HL-60/S4 treated with retinoic acid at 250 ng/mL for 4 days and 3 days (cell line): ENCODE measurements around the gene KBTBD12.
"Not testable (repeated sequence)": the region's sequence is repeated elsewhere in the genome, so short reads cannot be mapped to it uniquely, and the experiment has no call there.

ENCODE experiments used
- in situ Hi-C: fragments of 300-500 bp; cut with MboI; formaldehyde crosslinking; loops from 2 replicates; pipeline ENCODE4 v1.7.0; 2022; ENCODE audit warnings: low sequenced_read_pairs

The KBTBD12 gene

DNA sequence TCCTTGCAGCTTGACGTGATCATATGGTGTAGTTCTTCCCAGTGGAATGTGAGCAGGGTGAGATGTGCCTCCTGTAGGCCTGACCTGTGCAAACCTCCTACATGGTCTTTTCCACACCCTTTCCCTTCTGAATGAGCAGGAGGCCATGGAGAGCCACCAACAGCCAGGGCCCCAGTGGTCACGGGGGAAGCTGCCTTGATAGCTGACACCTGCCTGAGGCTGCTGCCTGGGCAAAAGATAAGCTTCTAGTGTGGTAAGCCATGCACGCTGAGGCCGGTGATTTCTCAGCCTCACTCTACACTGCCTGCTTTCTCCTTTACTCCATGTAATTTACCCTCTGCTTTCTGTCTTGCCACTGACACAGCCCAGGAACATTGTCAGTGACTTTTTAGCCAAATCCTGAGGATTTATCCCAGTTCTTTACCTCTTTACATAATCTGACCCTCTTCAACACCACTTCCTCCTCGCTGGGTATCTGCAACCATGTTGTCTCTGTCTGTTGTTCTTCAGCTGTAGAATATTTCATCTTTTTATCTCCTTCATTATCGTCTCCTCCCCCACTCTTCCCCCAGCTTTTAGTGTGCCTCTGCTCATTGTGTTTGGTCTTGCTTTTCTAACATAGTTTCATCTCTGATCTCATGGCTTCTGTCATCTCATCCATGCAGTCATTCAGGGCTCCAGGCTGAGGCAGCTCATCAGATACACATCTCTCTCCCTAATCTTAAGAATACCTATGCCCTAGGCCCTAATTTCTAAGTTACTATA, 11.2 kb upstream of the KBTBD12 start:
- in situ Hi-C loops, result no loop called here

- in situ Hi-C loops, result no loop called here
These were observed 9.5 kb upstream of the KBTBD12 start for GRCh38 chr3:127905556-127905955.

DNA sequence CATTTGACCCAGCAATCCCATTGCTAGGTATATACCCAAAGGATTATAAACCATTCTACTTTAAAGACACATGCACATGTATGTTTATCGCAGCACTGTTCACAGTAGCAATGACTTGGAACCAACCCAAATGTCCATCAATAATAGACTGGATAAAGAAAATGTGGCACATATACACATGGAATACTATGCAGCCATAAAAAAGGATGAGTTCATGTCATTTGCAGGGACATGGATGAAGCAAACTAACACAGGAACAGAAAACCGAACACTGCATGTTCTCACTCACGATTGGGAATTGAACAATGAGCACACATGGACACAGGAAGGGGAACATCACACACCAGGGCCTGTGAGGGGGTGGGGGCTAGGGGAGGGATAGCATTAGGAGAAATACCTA, 8.4 kb upstream of the KBTBD12 start:
- in situ Hi-C loops, result not testable (repeated sequence)

DNA sequence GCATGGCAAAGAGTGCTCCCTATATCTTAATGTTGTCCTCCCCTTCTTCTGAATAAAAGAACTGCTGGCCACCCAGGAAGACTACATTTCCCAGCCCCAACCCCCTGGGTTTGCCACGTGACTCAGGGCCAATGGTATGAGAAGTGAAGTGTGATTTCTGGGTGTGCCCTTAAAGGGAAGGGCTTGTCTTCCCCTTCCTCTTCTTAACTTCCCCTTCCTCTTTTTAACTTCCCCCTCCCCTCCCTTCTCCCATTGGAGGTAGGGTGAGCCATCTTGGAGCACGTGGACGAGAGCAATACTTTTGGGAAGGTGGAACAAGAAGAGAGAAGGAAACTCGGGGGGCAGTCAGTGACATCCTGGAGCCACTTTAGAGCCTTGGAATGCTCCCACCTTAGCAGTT, 6.8 kb upstream of the KBTBD12 start:
- in situ Hi-C loops, result no loop called here

DNA sequence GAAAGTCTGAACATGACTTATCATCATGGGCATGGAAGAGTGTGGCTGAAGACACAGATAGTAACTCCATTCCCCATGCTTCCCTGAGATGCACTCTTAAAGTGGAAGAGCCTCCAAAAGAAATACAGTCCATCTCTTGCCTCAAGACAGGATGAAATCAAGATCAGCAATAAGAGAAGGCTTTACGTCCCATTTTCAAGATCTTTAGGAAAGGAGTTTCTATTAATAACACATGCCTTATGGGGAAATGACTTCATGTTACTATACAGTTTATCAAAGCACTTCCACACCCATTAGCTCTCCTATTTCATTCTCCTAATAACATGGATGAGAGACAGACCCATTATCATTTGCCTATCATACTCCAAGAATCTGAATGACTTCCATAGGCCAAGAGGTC, 6.1 kb upstream of the KBTBD12 start:
- in situ Hi-C loops, result no loop called here

DNA sequence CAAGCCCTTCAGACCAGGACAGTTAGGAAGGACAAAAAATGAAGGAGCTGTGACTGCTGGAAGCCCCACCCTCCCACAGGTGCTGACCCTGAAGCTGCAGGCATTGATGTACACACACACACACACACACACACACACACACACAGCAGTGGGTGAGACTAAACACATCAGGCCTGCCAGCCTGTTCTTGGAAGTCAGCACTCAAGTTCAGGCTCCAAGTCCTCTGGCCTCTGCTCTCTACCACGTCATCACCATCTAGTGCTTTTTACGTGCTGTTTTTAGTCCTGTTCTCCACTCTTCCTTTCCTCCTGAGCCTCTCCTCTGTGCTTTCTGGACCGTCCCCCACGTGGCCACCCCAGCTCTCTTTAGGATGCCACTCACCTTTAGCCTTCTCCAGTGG, 5.4 kb upstream of the KBTBD12 start:
- in situ Hi-C loops, result no loop called here

DNA sequence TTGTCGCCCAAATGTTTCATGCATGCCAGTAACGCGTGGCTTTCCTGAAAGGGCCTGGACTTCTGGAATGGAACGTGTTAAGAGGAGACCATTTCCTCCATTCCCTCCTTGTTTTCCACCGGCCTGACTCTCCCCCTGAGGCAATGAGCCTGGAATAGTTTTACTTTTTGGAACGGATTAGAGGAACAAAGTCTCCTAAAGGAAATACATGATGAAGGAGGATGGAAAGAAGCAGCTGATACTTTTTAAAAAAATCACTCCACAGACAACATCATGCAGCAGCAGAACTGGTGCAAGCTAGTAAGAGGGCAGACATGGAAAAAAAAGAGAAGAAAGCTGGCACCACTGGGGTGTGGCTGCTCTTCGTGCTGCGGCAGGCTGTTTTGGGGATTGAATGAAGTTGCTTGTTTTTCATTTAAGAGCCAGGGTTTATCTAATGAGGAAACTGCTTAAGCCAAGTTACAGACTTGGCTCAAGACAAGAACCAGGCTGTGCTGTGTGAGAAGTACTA, 3.6 kb upstream of the KBTBD12 start:
- in situ Hi-C loops, result no loop called here

DNA sequence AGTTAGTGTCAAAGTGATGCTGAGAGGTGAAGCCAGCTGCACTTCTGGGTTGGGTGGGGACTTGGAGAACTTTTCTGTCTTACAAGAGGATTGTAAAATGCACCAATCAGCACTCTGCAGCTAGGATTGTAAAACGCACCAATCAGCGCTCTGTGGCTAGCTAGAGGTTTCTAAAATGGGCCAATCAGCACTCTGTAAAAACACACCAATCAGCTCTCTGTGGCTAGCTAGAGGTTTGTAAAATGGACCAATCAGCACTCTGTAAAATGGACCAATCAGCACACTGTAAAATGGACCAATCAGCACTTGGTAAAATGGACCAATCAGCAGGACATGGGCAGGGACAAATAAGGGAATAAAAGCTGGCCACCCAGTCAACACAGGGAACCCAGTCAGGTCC, 1.2 kb upstream of the KBTBD12 start:
- in situ Hi-C loops, result not testable (repeated sequence)

GRCh38 chr3:127914584-127914983, 448 bp upstream of the KBTBD12 start:
- in situ Hi-C loops, result no loop called here

GRCh38 chr3:127915937-127916493, 983 bp downstream of the KBTBD12 start:
- in situ Hi-C loops, result no loop called here

DNA sequence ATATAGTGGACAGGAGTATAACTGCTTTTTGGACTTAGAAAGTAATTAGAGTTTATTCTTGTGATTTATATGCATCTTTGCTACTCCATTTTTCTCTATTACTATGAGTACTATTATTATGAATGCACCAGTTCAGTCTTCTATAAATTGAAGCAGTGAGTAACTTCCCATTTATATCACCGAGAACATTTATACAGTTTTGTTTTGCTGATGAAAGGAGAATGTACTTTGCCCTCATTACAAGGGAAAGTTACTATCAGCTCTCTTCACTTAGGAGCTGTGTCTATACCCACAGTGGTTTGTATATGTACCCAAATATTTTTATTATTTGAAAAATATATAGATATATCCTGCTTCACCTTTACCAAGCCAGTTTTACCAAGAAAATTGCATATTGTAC, 5.7 kb downstream of the KBTBD12 start:
- in situ Hi-C loops, result no loop called here

DNA sequence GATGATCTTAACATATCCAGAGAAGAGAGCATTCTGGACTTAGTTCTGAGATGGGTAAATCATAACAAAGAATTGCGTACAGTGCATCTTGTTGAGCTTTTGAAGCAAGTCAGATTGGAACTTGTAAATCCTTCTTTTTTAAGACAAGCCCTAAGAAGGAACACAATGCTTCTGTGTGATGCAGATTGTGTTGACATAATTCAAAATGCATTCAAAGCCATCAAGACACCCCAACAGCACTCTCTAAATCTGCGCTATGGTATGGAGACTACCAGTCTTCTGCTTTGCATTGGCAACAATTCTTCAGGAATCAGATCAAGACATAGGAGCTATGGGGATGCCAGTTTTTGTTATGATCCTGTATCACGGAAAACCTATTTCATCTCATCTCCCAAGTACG, 8.6 kb downstream of the KBTBD12 start:
- in situ Hi-C loops, result no loop called here

DNA sequence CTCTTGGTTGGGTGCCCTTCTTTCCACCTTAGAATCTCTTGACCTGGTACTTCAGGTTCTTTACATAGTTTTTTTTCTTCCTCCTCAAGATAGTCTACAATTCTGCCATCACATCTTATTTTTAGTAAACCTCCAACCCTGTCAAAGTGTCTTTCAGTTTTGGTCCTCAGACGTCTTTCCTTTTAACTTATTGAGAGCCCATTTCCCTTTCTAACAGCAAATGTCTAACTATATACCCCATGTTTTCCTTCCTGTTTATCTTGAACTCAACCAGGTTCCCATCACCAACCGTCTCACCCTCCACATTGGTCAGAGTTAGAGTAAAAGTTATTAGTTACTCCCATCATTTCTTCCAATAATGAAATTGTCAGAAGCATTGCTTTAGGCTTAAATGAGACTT, 10.4 kb downstream of the KBTBD12 start:
- in situ Hi-C loops, result no loop called here

GRCh38 chr3:127927829-127928604, 13.0 kb downstream of the KBTBD12 start:
- in situ Hi-C loops, result no loop called here

GRCh38 chr3:127929818-127930413, 14.9 kb downstream of the KBTBD12 start:
- in situ Hi-C loops, result no loop called here

DNA sequence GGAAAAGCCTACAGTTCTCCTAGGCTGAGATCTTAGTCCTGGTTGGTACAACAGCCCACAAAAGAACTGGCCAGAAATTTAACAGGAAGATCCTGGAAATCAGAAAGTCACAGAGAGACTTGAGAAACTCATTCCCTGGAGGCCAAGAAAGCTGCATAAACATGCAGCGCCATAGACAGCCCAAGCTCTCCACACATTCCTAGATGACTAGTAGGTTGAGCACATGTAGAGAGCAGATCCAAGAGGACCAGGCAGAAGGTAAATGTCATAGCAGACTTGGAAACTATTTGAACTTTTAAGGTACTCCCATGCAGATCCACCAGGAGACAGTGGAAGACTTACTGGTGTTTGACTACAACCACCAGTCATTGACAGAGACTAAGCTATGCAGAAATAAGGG, 18.4 kb downstream of the KBTBD12 start:
- in situ Hi-C loops, result no loop called here

DNA sequence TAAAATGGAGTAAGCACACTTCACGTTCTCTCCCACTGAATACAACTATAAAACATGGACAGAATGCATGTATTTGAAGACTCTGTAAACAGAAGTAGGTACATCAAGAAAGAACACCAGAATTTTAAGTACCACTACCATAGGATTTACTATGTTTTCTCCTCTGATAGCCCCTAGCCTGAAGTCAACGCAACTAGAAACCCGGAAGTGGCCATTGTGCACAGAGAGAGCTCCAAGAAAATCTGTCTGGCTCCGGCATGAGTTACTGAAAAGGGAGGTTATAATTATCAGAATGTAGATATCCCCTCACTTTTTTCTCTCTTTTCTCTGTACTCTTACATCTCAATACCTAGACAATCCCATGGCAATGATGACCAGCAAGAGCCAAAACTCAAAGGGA, 23.8 kb downstream of the KBTBD12 start:
- in situ Hi-C loops, result no loop called here

DNA sequence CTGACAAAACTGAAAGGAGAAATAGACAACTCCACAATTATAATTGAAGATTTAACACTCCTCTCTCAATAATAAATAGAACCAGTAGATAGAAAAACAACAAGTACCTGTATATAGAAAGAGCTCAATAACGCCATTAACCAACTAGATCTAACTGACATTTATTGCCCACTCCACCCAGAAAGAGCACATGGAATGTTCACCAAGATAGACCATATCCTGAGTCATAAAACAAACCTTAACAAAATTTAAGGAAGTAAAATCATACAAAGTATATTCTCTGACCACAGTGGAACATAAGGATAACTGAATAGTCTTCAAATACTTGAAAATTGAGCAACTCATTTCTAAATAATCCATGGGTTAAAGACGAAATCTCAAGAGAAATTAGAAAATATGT, 25.1 kb downstream of the KBTBD12 start:
- in situ Hi-C loops, result no loop called here

GRCh38 chr3:127942613-127943012, 27.6 kb downstream of the KBTBD12 start:
- in situ Hi-C loops, result no loop called here

DNA sequence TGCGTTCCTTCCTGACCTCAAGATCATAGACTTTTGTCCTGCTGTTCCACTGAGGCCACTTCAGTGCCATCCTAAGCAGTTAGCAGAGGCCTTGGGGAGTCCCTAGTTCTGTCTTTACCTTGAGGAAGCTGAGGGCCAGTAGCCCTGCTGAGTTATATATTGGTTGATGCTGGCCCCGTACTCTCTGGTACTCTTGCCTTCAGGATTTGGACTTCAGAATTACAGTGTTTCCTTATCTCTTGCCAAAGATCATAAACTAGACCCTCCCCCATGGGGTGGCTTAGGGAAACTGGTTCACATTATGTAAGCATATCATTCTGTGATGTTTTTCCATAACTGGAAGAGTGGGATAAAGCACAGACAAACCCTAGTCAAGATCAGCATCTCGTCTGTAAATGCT, 33.2 kb downstream of the KBTBD12 start:
- in situ Hi-C loops, result no loop called here

DNA sequence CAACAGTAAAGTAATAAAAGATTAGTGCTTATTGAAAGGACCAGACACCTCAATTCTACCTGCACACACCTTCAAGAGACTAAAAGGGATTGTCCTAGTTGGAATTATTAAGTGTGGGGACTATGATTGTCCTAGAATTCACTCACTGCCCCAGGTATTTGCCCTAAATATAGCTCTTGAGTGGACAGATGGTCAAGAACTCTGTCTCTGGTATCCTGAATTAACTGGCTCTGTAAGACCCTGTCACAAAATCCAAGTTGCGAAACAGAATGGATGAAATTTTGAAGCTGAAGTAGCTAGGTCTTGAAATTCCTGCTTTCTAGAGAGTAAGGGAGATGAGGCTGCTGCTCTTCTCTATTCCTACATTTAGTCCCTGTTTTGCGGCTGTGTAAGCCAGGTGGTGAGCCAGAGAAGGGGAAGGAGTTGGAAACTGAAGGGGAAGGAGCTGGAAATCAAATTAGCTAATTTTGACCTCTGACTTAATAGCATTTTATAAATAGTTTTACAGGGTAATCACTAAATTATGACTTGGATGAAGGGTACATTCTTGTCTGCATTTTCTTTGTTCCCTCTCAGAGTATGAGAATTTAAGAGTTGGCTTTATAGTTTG, 34.5 kb downstream of the KBTBD12 start:
- in situ Hi-C loops, result no loop called here
